ENCODE measurements around the gene NTMT2. TPM values are rescaled to one million over a fixed set of nuclear protein-coding genes. Genes with fewer than 3 reads are reported as not detected.

The NTMT2 gene
- total RNA-seq, 1 donor from 2014 or later, result not detected

GRCh38 chr1:170155055-170155454 is 9.3 kb downstream of the NTMT2 start:
- Histone ChIP-seq H3K27me3 (no peaks in the 10 kb centered on the region), H3K4me1 (no peaks in the 10 kb centered on the region), H3K27ac (no peak overlapping the region), H3K9me3 (no peaks in the 10 kb centered on the region), H3K36me3 (no peaks in the 10 kb centered on the region), H3K4me3 (no peak overlapping the region)
- DNase-seq (ENCODE audit: extremely low spot score in 2 of 2), result no peak
- intact Hi-C loops (cut with DNase I), result no loop called here
- TF ChIP-seq POLR2AphosphoS5 (IDR thresholded peaks at IDR 0.05; ENCODE audit: insufficient read depth in 1 of 2, low read depth in 1 of 2) (no peak), POLR2A (IDR thresholded peaks at IDR 0.05) (no peak), CTCF (IDR thresholded peaks at IDR 0.05) (no peak)

- intact Hi-C loops (cut with DNase I), result no loop called here
- no peaks in the 10 kb centered on the region for H3K27me3 ChIP-seq
- H3K4me3 ChIP-seq, result no peak overlapping the region
- H3K9me3 ChIP-seq, result no peaks in the 10 kb centered on the region
- DNase-seq (ENCODE audit: extremely low spot score in 2 of 2), result no peak
- no peak overlapping the region for H3K27ac ChIP-seq
- no peaks in the 10 kb centered on the region for H3K36me3 ChIP-seq
- no peaks in the 10 kb centered on the region for H3K4me1 ChIP-seq
- no peak for TF ChIP-seq POLR2A (IDR thresholded peaks at IDR 0.05)
- TF ChIP-seq POLR2AphosphoS5 (IDR thresholded peaks at IDR 0.05; ENCODE audit: insufficient read depth in 1 of 2, low read depth in 1 of 2), result no peak
- TF ChIP-seq CTCF (IDR thresholded peaks at IDR 0.05), result no peak
Measured at GRCh38 chr1:170156594-170156993, 10.8 kb downstream of the NTMT2 start.

GRCh38 chr1:170157820-170158219 is 12.1 kb downstream of the NTMT2 start:
- no peaks in the 10 kb centered on the region for H3K4me1 ChIP-seq
- no peak for TF ChIP-seq CTCF (IDR thresholded peaks at IDR 0.05)
- TF ChIP-seq POLR2A (IDR thresholded peaks at IDR 0.05), result no peak
- TF ChIP-seq POLR2AphosphoS5 (IDR thresholded peaks at IDR 0.05; ENCODE audit: insufficient read depth in 1 of 2, low read depth in 1 of 2), result no peak
- H3K4me3 ChIP-seq, result no peak overlapping the region
- no peaks in the 10 kb centered on the region for H3K36me3 ChIP-seq
- H3K27ac ChIP-seq, result no peak overlapping the region
- no peak for DNase-seq (ENCODE audit: extremely low spot score in 2 of 2)
- intact Hi-C loops (cut with DNase I), result no loop called here
- no peaks in the 10 kb centered on the region for H3K27me3 ChIP-seq
- H3K9me3 ChIP-seq, result no peaks in the 10 kb centered on the region

GRCh38 chr1:170162459-170163246 is 16.9 kb downstream of the NTMT2 start:
- Histone ChIP-seq H3K27me3 (no peaks in the 10 kb centered on the region), H3K27ac (peak overlapping the region; percentile 12), H3K4me3 (no peak overlapping the region), H3K4me1 (no peaks in the 10 kb centered on the region), H3K9me3 (no peaks in the 10 kb centered on the region), H3K36me3 (no peaks in the 10 kb centered on the region)
- TF ChIP-seq CTCF (IDR thresholded peaks at IDR 0.05) (no peak), POLR2AphosphoS5 (IDR thresholded peaks at IDR 0.05; ENCODE audit: insufficient read depth in 1 of 2, low read depth in 1 of 2) (no peak), POLR2A (IDR thresholded peaks at IDR 0.05) (no peak)
- intact Hi-C loops (cut with DNase I), result no loop called here
- no peak for DNase-seq (ENCODE audit: extremely low spot score in 2 of 2)

- intact Hi-C loops (cut with DNase I), result no loop called here
- Histone ChIP-seq H3K4me1 (no peaks in the 10 kb centered on the region), H3K27me3 (no peaks in the 10 kb centered on the region), H3K36me3 (no peaks in the 10 kb centered on the region), H3K27ac (peak overlapping the region; percentile 53), H3K9me3 (no peaks in the 10 kb centered on the region), H3K4me3 (no peak overlapping the region)
- DNase-seq (ENCODE audit: extremely low spot score in 2 of 2), result no peak
- TF ChIP-seq POLR2AphosphoS5 (IDR thresholded peaks at IDR 0.05; ENCODE audit: insufficient read depth in 1 of 2, low read depth in 1 of 2), result no peak
- no peak for TF ChIP-seq CTCF (IDR thresholded peaks at IDR 0.05)
- no peak for TF ChIP-seq POLR2A (IDR thresholded peaks at IDR 0.05)
Measured at GRCh38 chr1:170164103-170164763, 18.5 kb downstream of the NTMT2 start.
